DND-41 (cell line): ENCODE measurements around the gene CFB.

Experiments
- EZH2 ChIP-seq: IDR thresholded peaks from 3 replicates; pipeline ENCODE4 v1.6.1; 2012; ENCODE audit warnings: borderline replicate concordance, low read depth, mild to moderate bottlenecking, moderate library complexity, low read length, inconsistent platforms; ENCODE audit not compliant: severe bottlenecking
- TF ChIP-seq, protein P1 (sequence below): IDR thresholded peaks from 2 replicates; pipeline ENCODE4 v1.5.1; 2012; ENCODE audit warnings: borderline replicate concordance, low read length, moderate library complexity, mild to moderate bottlenecking; ENCODE audit not compliant: poor library complexity, severe bottlenecking; ENCODE audit errors: extremely low read depth

DNA sequence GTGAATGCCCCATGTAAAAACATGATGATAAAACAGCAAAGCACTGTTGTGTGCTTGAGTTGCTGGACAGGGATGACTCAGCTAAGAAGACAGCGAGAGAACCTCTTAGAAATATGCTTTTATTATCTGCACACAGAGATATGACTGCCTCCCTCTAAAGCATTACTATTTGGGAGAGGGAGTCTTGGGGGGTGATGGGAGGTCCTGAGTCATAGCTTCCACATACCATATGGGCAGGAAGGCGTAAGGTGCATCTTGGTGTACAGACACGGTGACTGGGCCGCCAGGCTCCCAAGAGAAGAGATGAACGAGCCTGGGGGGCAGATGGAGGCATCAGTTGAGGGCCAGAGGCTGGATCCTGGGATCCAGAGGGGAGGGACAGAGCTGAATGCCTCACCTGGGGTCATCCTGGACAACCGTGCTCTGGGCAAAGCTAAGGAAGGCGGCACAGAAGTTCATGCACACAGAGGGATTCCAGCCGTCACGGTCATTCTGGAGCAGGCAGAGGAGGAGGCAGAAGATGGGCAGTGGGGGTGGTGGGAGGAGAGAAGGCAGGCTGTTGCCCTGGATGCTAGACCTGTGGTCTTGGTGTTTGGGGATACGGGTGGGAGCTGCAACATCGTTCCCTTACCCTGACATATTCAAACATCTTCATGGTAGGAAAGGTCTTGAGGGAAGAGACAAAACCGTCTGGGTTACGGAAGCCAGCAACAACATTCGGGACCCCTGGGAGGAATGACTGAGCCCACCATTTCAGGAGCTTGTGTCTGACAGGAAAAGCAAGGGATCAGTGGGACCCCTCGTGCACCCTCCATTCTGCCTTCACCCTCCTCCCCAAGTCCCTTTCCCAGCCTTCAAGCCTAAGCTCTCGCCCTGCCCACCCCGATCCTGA lies 24.1 kb downstream of the CFB start:
- TF ChIP-seq, protein P1, sequence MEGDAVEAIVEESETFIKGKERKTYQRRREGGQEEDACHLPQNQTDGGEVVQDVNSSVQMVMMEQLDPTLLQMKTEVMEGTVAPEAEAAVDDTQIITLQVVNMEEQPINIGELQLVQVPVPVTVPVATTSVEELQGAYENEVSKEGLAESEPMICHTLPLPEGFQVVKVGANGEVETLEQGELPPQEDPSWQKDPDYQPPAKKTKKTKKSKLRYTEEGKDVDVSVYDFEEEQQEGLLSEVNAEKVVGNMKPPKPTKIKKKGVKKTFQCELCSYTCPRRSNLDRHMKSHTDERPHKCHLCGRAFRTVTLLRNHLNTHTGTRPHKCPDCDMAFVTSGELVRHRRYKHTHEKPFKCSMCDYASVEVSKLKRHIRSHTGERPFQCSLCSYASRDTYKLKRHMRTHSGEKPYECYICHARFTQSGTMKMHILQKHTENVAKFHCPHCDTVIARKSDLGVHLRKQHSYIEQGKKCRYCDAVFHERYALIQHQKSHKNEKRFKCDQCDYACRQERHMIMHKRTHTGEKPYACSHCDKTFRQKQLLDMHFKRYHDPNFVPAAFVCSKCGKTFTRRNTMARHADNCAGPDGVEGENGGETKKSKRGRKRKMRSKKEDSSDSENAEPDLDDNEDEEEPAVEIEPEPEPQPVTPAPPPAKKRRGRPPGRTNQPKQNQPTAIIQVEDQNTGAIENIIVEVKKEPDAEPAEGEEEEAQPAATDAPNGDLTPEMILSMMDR: no peak
- TF ChIP-seq EZH2: no peak
